ENCODE measurements around the gene HTRA3.

HTRA3 gene

GRCh38 chr4:8315435-8316250 is 46.1 kb downstream of the HTRA3 start:
- DNase-seq, result peak; percentile 14 to 55

DNA sequence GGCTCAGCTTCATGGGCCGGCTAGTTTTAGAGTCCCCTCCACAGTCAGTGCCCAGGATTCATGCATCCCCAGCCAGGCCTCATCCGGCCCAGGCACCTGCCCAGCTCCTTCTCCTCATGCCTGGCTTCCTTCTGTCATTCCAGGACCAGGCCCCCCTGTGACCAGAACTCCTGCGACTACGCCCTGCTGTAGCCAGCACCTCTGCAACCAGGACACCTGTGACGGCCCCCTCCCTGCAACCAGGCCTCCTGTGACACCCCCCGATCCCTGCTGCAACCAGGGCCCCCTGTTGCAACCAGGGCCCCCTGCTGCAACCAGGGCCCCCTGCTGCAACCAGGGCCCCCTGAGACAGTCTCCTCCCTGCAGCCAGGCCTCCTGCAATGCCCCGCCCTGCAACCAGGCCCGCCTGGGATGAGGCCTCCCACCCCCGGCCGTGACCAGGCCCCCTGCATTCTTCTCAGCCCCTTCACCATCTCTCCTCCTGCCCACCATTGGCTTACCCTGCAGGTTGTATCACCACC is 46.8 kb downstream of the HTRA3 start:
- no peak for DNase-seq

GRCh38 chr4:8316911-8317351 is 47.4 kb downstream of the HTRA3 start:
- no peak for DNase-seq

DNA sequence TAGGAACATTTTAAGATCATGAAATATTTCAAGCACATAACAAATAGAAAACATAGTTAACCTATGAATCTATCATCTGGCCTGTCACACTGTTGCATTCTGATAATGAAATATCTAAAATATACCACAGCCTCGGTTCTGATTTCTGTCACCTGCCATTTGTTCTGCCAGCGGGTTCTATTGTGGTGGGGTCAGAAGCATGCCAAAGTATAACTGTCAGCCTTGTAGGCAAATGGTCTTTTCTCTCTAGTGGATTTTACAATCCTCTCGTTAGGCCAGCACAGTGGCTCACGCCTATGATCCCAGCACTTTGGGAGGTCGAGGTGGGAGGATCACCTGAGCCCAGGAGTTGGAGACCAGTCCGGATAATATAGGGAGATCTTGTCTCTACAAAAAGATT is 47.9 kb downstream of the HTRA3 start:
- no peak for DNase-seq

DNA sequence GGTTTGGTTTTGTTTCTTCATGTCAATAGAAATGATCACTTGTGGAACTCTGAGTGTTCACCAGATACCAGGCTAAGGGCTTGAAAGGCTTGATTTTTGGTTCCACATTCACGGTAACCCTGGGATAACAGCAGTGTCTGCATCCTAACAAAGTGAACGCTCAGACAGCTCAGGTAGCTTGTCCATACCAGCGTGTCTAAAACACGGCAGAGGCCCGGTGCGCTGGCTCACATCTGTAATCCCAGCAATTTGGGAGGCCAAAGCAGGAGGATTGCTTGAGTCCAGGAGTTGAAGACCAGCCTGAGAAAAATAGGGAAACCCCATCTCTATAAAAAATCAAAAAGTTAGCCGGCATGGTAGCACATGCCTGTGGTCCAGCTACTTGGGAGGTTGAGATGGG is 49.0 kb downstream of the HTRA3 start:
- DNase-seq, result no peak

- DNase-seq, result no peak
These were observed 49.5 kb downstream of the HTRA3 start for GRCh38 chr4:8319061-8319460.

- no peak for DNase-seq
These were observed 50.3 kb downstream of the HTRA3 start for GRCh38 chr4:8319731-8320385.

DNA sequence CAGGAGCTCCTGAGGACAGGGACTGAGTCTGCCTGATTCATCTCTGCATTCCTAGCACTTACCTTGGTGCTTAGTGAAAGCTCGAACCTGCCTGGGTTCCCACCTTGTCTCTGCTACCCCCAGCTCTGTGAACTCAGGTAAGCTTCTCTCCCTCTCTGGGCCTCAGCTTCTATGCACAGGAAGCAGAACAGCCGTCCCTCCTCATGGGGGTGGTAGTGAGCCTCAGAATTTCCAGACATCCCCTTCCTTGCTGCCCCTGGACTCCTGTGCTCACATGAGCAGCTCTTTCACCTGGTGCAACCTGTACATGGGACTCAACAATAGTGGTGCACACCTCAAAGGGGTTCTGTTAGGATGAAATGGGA is 50.8 kb downstream of the HTRA3 start:
- no peak for DNase-seq

- DNase-seq, result no peak
These were observed 51.7 kb downstream of the HTRA3 start for GRCh38 chr4:8321220-8321619.

DNA sequence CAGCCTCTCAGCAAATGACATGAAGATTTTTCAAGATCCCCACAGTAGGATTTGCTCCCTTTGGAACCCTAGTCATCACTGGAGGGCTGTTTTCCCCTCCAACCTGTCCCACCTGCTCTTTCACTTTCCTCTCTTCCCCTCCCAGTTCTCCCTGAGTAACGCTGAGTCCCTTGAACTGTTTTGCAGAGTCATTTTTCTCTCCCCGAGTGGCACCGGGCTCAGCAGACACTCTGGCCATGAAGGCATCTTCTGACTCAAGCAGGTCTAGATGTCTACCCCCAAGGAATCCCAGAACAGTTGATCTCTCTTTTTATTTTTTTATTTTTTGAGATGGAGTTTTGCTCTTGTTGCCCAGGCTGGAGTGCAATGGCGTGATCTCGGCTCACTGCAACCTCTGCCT is 52.2 kb downstream of the HTRA3 start:
- DNase-seq, result no peak

- no peak for DNase-seq
These were observed 53.5 kb downstream of the HTRA3 start for GRCh38 chr4:8322794-8323704.

DNA sequence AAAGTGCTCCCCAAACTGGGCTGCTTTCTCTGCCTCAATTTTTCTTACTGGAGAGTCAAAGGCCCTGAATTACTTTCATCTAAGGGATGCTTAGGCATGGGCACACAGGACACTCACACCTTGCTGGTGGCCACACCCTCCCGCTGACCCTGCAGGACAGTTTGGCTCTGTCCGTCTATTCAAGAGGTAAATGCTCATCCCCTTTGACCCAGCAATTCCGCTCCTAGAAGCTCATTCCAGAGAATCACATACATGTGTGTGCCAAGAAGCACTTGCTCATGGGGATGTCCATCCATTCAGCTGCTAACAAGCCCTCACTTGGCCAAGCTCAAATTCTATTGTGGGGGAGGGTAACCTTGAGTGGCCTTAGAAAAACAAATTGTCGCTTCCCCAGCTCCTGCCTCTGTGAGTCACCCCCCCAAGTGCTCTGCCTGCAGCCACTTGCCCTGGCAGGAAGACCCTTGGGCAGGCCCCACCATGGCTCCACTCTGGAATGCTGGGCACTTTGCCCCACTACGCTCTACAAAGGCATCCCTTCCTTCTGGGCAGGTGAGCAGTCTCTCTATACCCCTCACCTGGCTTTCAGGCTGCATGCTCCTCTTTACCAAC is 54.5 kb downstream of the HTRA3 start:
- DNase-seq, result no peak

DNA sequence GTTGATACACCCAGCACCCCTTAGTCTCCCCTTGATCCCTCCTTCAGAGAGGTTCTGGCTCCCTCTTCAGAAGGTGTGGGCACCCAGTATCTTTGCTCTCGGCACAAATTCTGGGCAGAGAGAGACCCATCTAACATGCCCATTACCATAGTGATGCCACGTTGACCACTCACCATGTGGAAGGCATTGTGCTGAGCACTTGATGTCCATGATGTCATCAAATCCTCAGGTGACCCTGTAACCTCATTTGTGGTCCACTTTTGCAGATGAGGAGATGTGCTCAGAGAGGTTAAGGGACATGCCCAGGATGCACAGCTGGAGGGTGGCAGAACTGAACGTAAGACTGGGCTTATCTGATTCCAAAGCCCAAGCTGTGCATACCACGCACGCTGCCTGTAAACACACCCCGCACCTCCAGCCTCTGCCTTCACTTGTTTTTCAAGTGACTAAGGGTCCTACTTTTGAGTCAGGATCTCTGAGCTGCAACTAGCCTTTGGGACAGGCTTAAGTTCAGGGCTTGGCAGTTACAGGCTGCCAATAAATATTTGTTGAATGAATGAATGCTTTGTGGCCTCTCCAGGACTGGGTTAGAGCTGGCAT is 55.2 kb downstream of the HTRA3 start:
- DNase-seq, result no peak

- no peak for DNase-seq
These were observed 55.9 kb downstream of the HTRA3 start for GRCh38 chr4:8325291-8325973.

DNA sequence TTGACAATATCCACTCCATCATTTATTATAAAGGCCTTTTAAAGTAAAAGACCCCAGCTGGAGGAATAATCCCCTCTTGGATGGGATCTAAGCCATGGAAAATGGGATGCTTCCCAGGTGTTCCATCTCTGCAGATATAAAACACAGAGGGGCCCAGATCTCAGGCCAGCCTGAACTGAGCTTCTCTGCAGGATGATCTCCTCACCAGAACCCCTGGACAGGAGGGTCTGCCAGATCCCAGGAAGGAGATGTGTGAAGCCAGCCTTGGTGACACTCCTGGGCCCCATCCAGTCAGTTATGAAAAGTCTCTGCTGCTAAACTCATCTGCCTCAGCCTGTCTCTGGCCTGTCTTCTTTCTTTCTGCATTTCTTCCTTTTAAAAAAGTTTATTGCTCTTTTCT is 56.7 kb downstream of the HTRA3 start:
- DNase-seq, result no peak

- DNase-seq, result no peak
These were observed 58.9 kb downstream of the HTRA3 start for GRCh38 chr4:8328456-8328855.

- no peak for DNase-seq
These were observed 59.5 kb downstream of the HTRA3 start for GRCh38 chr4:8328866-8329559.

GRCh38 chr4:8329560-8329858 is 60.0 kb downstream of the HTRA3 start:
- DNase-seq, result no peak

- DNase-seq, result no peak
These were observed 60.6 kb downstream of the HTRA3 start for GRCh38 chr4:8329859-8330761.
